ENCODE data around the gene ANKRD34A. TPM values are rescaled to one million over a fixed set of nuclear protein-coding genes. Genes with fewer than 3 reads are reported as not detected.

The ANKRD34A gene
- total and polyA plus RNA-seq, 2 of the 4 experiments (the other 2 are of a cell fraction), result 0.90 to 1.9 TPM

- no peak overlapping the region for H2BK20ac ChIP-seq (ENCODE audit: low read depth, low read length)
- no peak overlapping the region for H2AK5ac ChIP-seq (ENCODE audit: low read depth, low read length)
- DNase-seq, result no peak
- no peak overlapping the region for H4K5ac ChIP-seq (ENCODE audit: low read depth, low read length)
- TF ChIP-seq SMC3 (IDR thresholded peaks at IDR 0.05; ENCODE audit: low read depth, low read length) (no peak), USF2 (IDR thresholded peaks at IDR 0.05; ENCODE audit: low read depth, low read length) (no peak), FOS (IDR thresholded peaks at IDR 0.05; ENCODE audit: low read depth, low read length) (no peak), RCOR1 (IDR thresholded peaks at IDR 0.05; ENCODE audit: insufficient replicate concordance, low read length) (no peak), ELK1 (IDR thresholded peaks at IDR 0.05; ENCODE audit: borderline replicate concordance, low read depth, low read length) (no peak), CHD1 (IDR thresholded peaks at IDR 0.05; ENCODE audit: low read depth, low read length) (no peak), POLR2A (IDR thresholded peaks at IDR 0.05; ENCODE audit: low read depth, low read length) (no peak), MAZ (IDR thresholded peaks at IDR 0.05; ENCODE audit: borderline replicate concordance, low read depth, low read length) (no peak), CTCF (conservative IDR thresholded peaks at IDR 0.05; ENCODE audit: low read depth, low read length) (no peak)
- no peak overlapping the region for H2BK120ac ChIP-seq (ENCODE audit: low read depth, low read length)
- WGBS, 2 experiments (ENCODE audit: extremely low coverage in 2 of 2, insufficient read length in 1 of 2), result 83% methylated on average over 2 of the region's 4 CpGs; no CpG with 5 or more reads in 1 of the 2 experiments
- intact Hi-C loops (cut with micrococcal nuclease) (no loop called here), in situ Hi-C loops (cut with MboI; ENCODE audit: low sequenced_read_pairs) (no loop called here), dilution Hi-C loops (cut with HindIII; ENCODE audit: low sequenced_read_pairs, unreplicated experiment) (no loop called here)
- H3K27me3 ChIP-seq (ENCODE audit: control insufficient read depth, insufficient read depth, low read length), result no peaks in the 10 kb centered on the region
- peaks cover 7% of the 10 kb centered on the region for H3K9me1 ChIP-seq (ENCODE audit: insufficient read depth, low read length)
- no peak for ATAC-seq (ENCODE audit: low read depth)
- H2AFZ ChIP-seq (replicated peaks; ENCODE audit: low read length, poor library complexity), result no peak overlapping the region
- H3K14ac ChIP-seq (replicated peaks; ENCODE audit: low read depth, low read length), result no peak overlapping the region
- no peaks in the 10 kb centered on the region for H3K9me3 ChIP-seq (ENCODE audit: control insufficient read depth, insufficient read depth, low read length)
- H3K23ac ChIP-seq (ENCODE audit: low read depth, low read length), result no peak overlapping the region
- H3K4me1 ChIP-seq (ENCODE audit: control insufficient read depth, insufficient read depth, low read length), result no peaks in the 10 kb centered on the region
- H3K4me2 ChIP-seq (ENCODE audit: low read depth, low read length), result no peak overlapping the region
- no peak overlapping the region for H3K56ac ChIP-seq (ENCODE audit: extremely low read depth, insufficient read depth, low read length)
- H3K4me3 ChIP-seq (ENCODE audit: insufficient read depth, low read depth, low read length), result no peak overlapping the region
- peaks cover 9% of the 10 kb centered on the region; the same call in 1 of the 2 replicates for H4K20me1 ChIP-seq (ENCODE audit: insufficient read depth, low read length)
- POLR2A ChIA-PET (ENCODE audit: unreplicated experiment), result no interaction called here
- no TSS peak for BruUV-seq (replicated peaks)
- no peak overlapping the region for H2BK5ac ChIP-seq (ENCODE audit: low read depth, low read length, poor library complexity, severe bottlenecking)
- H3K4ac ChIP-seq (ENCODE audit: low read depth, low read length), result no peak overlapping the region
- no peak overlapping the region for H3K27ac ChIP-seq (ENCODE audit: insufficient read depth, low read length)
- no peak overlapping the region for H4K8ac ChIP-seq (ENCODE audit: low read depth in 2 of 2, low read length in 2 of 2)
- H4K91ac ChIP-seq (ENCODE audit: insufficient read depth, low read depth, low read length), result no peak overlapping the region
- CTCF ChIA-PET, result no interaction called here
- no peak overlapping the region for H3K9ac ChIP-seq (ENCODE audit: low read depth, low read length)
- no peak overlapping the region for H3K18ac ChIP-seq (ENCODE audit: low read depth, low read length)
- H3K79me1 ChIP-seq (ENCODE audit: low read depth in 1 of 2, low read length in 2 of 2), result peaks cover 36 to 61% of the 10 kb centered on the region in 2 experiments
- no peak overlapping the region for H2AK9ac ChIP-seq (replicated peaks; ENCODE audit: low read depth, low read length, poor library complexity)
- H2BK15ac ChIP-seq (ENCODE audit: low read depth, low read length), result no peak overlapping the region
- peaks cover 18% of the 10 kb centered on the region for H3K36me3 ChIP-seq (ENCODE audit: control insufficient read depth, insufficient read depth, low read length)
Observed at GRCh38 chr1:145947551-145947950, 16.8 kb downstream of the ANKRD34A start.

All from IMR-90 (cell line).